GM12872 (cell line): ENCODE data around the gene PLCD3.
A peak's percentile ranks its signal among the peaks of the same experiment; 100 is the strongest.

ENCODE experiments used
- TF ChIP-seq, protein P1 (sequence below): IDR thresholded peaks from 3 replicates; pipeline ENCODE4 v1.5.1; 2011; ENCODE audit warnings: low read depth, mild to moderate bottlenecking, low read length, moderate library complexity; ENCODE audit not compliant: insufficient read depth

The PLCD3 gene

DNA sequence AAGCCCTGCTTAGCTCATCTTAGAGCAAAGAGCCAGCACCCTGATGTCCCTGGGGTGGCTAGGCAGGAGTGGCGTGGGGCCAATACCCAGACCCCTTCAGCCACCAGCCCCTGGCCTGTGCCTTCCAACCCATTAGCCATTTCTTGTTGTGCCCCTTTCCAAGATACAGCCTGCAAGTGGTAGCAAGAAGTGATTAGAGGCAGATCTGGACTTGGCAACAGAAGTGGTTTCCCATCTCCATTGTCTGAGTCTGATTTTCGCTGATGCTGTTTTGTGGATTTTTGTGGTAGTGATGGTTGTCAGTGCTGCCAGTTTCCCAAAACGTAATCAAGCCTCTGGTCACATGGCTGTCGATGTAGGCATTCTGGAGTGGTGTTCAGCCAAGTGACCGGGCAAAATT is 25.7 kb downstream of the PLCD3 start:
- TF ChIP-seq, protein P1, sequence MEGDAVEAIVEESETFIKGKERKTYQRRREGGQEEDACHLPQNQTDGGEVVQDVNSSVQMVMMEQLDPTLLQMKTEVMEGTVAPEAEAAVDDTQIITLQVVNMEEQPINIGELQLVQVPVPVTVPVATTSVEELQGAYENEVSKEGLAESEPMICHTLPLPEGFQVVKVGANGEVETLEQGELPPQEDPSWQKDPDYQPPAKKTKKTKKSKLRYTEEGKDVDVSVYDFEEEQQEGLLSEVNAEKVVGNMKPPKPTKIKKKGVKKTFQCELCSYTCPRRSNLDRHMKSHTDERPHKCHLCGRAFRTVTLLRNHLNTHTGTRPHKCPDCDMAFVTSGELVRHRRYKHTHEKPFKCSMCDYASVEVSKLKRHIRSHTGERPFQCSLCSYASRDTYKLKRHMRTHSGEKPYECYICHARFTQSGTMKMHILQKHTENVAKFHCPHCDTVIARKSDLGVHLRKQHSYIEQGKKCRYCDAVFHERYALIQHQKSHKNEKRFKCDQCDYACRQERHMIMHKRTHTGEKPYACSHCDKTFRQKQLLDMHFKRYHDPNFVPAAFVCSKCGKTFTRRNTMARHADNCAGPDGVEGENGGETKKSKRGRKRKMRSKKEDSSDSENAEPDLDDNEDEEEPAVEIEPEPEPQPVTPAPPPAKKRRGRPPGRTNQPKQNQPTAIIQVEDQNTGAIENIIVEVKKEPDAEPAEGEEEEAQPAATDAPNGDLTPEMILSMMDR = no peak

DNA sequence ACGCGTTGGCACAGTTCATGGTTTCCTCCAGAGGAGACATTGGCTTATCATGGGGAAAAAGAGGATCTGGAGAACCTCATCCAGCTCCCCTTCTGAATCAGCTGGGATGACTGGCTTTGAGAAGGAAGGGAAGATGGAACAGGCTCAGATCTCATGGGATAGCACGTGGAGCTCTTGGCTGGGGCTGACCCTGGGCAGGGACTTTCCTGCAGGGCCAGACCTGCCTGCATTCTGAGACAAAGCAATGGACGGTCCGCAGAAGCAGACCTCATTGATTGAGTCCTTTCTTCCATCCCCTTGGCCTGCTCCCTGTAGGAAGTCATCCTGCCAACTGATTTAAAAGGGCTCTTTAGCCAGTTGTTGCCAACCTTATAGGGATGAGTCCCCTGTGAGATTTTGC is 26.2 kb downstream of the PLCD3 start:
- TF ChIP-seq, protein P1 = no peak

DNA sequence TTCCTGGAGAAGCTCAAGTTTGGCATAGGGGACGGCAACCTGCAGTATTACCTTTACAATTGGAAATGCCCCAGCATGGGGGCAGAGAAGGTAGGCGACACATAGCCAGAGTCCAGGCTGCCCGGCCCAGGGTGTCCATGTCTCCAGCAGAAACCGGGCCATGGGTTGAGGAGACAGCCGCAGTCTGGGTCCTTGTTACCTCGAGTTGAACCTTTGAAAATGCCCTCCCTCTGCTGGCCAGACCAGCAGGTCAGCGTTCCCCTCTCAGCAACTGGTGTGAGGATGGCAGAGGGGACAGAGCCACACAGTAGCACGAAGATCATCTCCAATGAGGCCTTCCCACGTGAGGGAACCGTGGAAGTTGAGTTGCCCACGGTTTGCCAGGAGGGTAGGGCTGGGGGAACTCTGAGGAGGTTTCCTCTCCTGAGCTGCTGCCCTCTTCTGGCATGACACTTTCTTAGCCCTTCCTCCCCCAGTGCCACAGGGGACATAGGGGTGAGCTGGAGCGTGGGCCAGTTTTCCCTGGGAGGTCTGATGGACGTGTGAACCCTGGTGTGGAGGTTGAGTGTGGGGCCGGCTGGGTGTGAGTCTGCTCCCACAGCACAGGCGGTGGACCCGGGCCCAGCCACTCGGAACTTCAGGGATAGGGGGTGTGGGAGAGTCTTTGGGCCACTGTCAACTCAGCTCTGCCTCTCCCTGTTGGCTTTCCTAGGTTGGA is 27.2 kb downstream of the PLCD3 start:
- TF ChIP-seq, protein P1 = 0 out of 3 replicates have a peak, but pooled peaks have one; percentile 4

DNA sequence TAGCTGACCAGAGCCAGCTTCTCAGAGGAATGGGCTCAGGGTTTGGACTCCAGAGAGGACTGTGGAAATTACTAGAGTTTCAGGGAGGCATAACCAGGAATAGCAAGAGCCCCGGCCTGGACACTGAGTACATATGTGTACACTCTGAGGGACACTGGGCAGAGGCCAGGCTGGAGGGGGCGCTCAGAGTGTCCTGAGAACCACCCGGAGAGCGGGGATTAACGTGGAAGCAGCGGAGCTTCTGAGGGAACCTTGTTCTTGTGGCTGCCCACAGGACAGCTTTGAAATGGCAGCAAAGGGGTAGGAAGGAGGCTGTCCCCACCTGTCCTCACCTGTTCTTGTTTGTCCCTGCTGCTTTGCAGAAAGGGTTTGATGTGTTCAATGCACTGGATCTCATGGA is 27.8 kb downstream of the PLCD3 start:
- TF ChIP-seq, protein P1 = no peak

DNA sequence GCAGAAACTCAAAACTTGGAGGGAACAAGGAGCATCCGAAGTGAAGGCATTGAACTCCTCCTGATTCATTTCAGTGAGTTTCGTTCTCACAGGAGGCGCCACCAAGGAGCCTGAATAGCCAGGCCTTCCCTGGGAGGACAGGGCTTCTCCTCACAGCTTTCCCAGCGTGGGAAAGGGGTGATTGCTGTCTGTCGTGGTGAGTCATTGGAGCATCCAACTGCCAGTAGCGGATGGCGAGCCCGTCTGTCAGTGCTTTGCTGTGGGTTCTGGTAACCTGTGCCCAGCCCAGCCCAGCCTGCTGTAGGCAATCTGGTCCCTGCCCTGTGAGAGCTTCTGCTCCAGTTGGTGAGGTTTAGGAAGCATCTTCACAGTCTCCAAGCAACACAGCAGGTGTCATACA is 28.3 kb downstream of the PLCD3 start:
- TF ChIP-seq, protein P1 = no peak

DNA sequence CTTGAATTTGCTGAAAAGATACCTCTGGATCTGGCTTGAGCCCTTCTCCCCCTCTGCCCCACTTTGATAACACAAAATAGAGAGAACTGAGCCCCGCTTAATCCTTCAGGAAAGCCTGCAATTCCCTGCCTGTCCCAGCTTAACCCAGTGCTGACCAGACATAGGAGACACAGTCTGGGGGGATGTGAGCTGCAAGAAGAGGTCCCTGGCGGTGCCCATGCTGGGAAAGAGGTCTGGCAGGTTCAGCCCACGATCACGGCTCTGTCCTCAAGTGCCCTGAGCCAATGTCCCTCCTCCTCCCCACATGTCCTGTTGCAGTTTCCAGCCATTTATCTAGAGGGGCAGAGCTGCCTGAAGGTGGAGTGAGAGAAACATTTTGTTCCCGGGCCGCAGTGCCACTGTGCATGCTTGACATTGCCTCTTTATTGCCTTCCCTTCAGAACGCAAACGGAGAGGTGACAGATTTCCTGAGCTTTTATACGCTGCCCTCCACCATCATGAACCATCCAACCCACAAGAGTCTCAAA is 29.0 kb downstream of the PLCD3 start:
- TF ChIP-seq, protein P1 = no peak

DNA sequence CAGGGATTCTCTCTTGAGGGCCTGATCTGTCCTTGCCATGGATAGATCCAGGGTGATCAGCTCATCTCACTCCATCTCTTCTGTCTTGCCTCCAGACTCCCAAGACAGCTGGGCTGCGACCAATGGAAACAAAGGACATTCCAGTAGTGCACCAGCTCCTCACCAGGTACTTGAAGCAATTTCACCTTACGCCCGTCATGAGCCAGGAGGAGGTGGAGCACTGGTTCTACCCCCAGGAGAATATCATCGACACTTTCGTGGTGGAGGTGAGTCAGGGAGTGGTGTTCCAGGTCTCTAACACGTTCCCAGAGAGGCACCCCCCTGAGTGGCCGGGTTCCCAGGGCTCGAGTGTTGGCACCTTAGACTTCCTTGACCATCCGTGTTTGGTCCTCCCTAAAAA is 29.5 kb downstream of the PLCD3 start:
- TF ChIP-seq, protein P1 = no peak
